ENCODE measurements around the gene REC8. TPM values are rescaled to one million over a fixed set of nuclear protein-coding genes. Genes with fewer than 3 reads are reported as not detected.
A peak's percentile ranks its signal among the peaks of the same experiment; 100 is the strongest.

Gene REC8, protein sequence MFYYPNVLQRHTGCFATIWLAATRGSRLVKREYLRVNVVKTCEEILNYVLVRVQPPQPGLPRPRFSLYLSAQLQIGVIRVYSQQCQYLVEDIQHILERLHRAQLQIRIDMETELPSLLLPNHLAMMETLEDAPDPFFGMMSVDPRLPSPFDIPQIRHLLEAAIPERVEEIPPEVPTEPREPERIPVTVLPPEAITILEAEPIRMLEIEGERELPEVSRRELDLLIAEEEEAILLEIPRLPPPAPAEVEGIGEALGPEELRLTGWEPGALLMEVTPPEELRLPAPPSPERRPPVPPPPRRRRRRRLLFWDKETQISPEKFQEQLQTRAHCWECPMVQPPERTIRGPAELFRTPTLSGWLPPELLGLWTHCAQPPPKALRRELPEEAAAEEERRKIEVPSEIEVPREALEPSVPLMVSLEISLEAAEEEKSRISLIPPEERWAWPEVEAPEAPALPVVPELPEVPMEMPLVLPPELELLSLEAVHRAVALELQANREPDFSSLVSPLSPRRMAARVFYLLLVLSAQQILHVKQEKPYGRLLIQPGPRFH
- total RNA-seq (2016; rRNA removed; fragmentation: Illumina TruSeq; extraction: Trizol) = 3.4 TPM in 1 of 2 replicates, not detected in the other
- 0.88 and 2.8 TPM in 2 replicates for total RNA-seq (2016; cell fraction: cytosol; rRNA removed; fragmentation: Illumina TruSeq; extraction: Trizol; ENCODE audit: low read depth)
- 4.4 TPM in 1 of 2 replicates, not detected in the other for total RNA-seq (2016; cell fraction: insoluble cytoplasmic fraction; rRNA removed; fragmentation: Illumina TruSeq; extraction: Trizol)
- total RNA-seq (2016; cell fraction: membrane; rRNA removed; fragmentation: Illumina TruSeq; extraction: Trizol) = 0.65 and 1.1 TPM in 2 replicates
- 3.5 and 4.1 TPM in 2 replicates for total RNA-seq (2016; cell fraction: nucleus; rRNA removed; fragmentation: Illumina TruSeq; extraction: Trizol)
- polyA plus RNA-seq (2011; rRNA removed) = 14.7 and 17.3 TPM in 2 replicates
- polyA plus RNA-seq (2011; cell fraction: cytosol; rRNA removed) = 1.6 and 1.9 TPM in 2 replicates
- 115 and 125 TPM in 2 replicates for polyA plus RNA-seq (2011; cell fraction: nucleus; rRNA removed)
- 11.8 and 22.4 TPM in 2 replicates for polyA plus RNA-seq (2012)
- 0.43 and 1.0 TPM in 2 replicates for polyA plus RNA-seq (2016; cell fraction: cytosol; fragmentation: Illumina TruSeq; extraction: Trizol; ENCODE audit: low read depth)
- 0.52 TPM in 1 of 2 replicates, not detected in the other for polyA plus RNA-seq (2016; cell fraction: insoluble cytoplasmic fraction; fragmentation: Illumina TruSeq; extraction: Trizol; ENCODE audit: low read depth)
- 0.33 and 0.55 TPM in 2 replicates for polyA plus RNA-seq (2016; cell fraction: membrane; fragmentation: Illumina TruSeq; extraction: Trizol; ENCODE audit: low read depth)
- 13.8 and 21.1 TPM in 2 replicates for polyA plus RNA-seq (2016; cell fraction: nucleus; fragmentation: Illumina TruSeq; extraction: Trizol; ENCODE audit: insufficient read depth, low read depth)
- 4.1 and 10.9 TPM in 2 replicates for polyA minus RNA-seq (2011; rRNA and poly(A)+ RNA removed; ENCODE audit: low replicate concordance)
- polyA minus RNA-seq (2011; cell fraction: cytosol; rRNA and poly(A)+ RNA removed) = 1.6 TPM in 1 of 2 replicates, not detected in the other
- polyA minus RNA-seq (2011; cell fraction: nucleus; rRNA and poly(A)+ RNA removed) = 30.3 and 38.2 TPM in 2 replicates
- Bru-seq, nascent RNA = percentile 64 among the genes with signal in this experiment
- percentile 72 among the genes with signal in this experiment for BruChase-seq, experiment 1, labeled RNA remaining after a 6-hour chase
- BruChase-seq, experiment 2, labeled RNA remaining after a 2-hour chase = percentile 70 among the genes with signal in this experiment
- long read RNA-seq, experiment 1 = 0 reads
- long read RNA-seq, experiment 2, partial matches to known transcripts = 0 of 1 reads
- long read RNA-seq, experiment 2, other reads (novel, unspliced or antisense) = 1 of 1 reads

DNA sequence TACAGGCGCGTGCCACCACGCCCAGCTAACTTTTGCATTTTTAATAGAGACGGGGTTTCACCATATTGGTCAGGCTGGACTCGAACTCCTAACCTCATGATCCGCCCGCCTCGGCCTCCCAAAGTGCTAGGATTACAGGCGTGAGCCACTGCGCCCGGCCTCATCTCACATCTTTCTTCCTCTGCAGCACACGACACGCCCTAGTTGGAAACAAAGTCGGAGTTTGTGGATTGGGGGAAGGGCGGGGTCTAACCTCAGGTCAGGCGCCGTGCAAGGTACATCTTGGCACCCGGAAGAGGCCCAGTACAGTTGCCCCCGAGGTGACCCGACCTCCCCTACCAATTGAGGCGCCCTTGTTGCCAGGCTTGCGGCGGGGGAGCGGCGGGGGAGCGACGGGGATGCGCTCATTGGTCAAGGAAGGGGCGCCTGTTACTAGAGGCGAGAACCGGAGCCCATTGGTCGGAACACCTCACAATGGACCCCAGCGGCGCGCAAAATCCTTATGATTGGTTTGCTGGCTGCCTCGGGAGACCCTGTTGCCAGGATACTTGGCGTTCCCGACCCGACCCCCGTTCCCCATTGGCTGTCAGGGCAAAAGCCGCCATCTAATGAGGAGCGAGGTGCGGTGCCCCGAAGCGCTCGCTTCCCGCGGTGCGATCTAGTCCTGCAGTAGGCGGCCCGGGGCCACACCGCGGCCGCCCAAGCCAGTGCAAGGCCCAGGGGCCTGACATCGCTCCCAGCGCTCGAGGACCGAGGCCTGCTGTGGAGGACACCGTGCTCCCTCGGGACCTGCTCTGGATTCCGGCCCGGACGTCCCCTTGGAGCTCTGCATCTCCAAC, at the start of gene REC8:
Gene REC8 (plus strand): TSS at position 659 of the 839 bp plus-strand sequence. CDS start 473 bp downstream, outside the sequence.
- H3K36me3 ChIP-seq (replicated peaks in 1 of 2; ENCODE audit: control insufficient read depth in 1 of 2, insufficient read depth in 2 of 2, low read length in 2 of 2) = peaks cover 2 to 3% of the 10 kb centered on the region in 2 experiments; a peak in 4 of 5 replicates
- no peaks in the 10 kb centered on the region for H3K4me1 ChIP-seq (ENCODE audit: insufficient read depth, low read length)
- whole genome bisulfite sequencing (ENCODE audit: low lambda C conversion rate) = 94% methylated on average over 63 of the region's 63 CpGs
- in situ Hi-C loops (cut with HindIII; ENCODE audit: extremely low pct_ligation_motif_present, low pct_unique_long_range_greater_than_20kb) (no loop called here), intact Hi-C loops (cut with micrococcal nuclease; ENCODE audit: unreplicated experiment) (no loop called here)
- H3K4me2 ChIP-seq (ENCODE audit: low read depth, low read length) = no peak within 1 kb of the TSS
- no peak for DNase-seq (ENCODE audit: low spot score)
- no TSS peak for BruUV-seq (replicated peaks)
- no peaks in the 10 kb centered on the region for H3K27me3 ChIP-seq (ENCODE audit: control insufficient read depth in 1 of 2, insufficient read depth in 2 of 2, low read length in 2 of 2)
- FAIRE-seq = no peak
- no peak within 1 kb of the TSS for H3K4me3 ChIP-seq (replicated peaks in 1 of 3; ENCODE audit: insufficient read depth in 1 of 3, low read depth in 2 of 3, low read length in 3 of 3)
- H3K9ac ChIP-seq (ENCODE audit: insufficient read depth, low read depth, low read length) = no peak within 1 kb of the TSS
- ChIA-PET CTCF (ENCODE audit: low intra/inter-chr PET ratio, low total read pairs) (no interaction called here), POLR2A (interaction anchor here (0.7 to 3.3 kb wide), 6 partner anchors 10 to 70 kb away, joined by 3 to 13 read pairs (median 8); partner anchors contain the start of genes DCAF11, IRF9, NRL and PSME1)
- ATAC-seq = peak; percentile 15
- H3K27ac ChIP-seq (ENCODE audit: extremely low read length, insufficient read depth, low read length) = no peak within 1 kb of the TSS
- no peaks in the 10 kb centered on the region for H3K79me2 ChIP-seq (ENCODE audit: insufficient read depth, low read length)
- no peaks in the 10 kb centered on the region for H3K9me3 ChIP-seq (ENCODE audit: low read length)
- H2AFZ ChIP-seq (ENCODE audit: low read length) = no peak within 1 kb of the TSS
- no peaks in the 10 kb centered on the region for H4K20me1 ChIP-seq (ENCODE audit: insufficient read depth, low read length)
- TF ChIP-seq KDM5B (CRISPR knock-in tag; IDR thresholded peaks at IDR 0.05; ENCODE audit: borderline replicate concordance) = 0 out of 2 replicates have a peak, but pooled peaks have one; percentile 33
- TF ChIP-seq ZNF3 (CRISPR knock-in tag; IDR thresholded peaks at IDR 0.05) = no peak
- no peak for TF ChIP-seq CHCHD3 (CRISPR knock-in tag; IDR thresholded peaks at IDR 0.05)
- no peak for TF ChIP-seq IKZF4 (CRISPR knock-in tag; IDR thresholded peaks at IDR 0.05; ENCODE audit: borderline replicate concordance, low read depth, not compliant biosample characterization)
- peak; percentile 37 for TF ChIP-seq HNRNPLL (IDR thresholded peaks at IDR 0.05; ENCODE audit: low read depth, low read length, poor library complexity, severe bottlenecking)
- TF ChIP-seq TAF15 (IDR thresholded peaks at IDR 0.05; ENCODE audit: low read depth, low read length, poor library complexity, severe bottlenecking) = no peak
- no peak for TF ChIP-seq HNRNPH1 (optimal IDR thresholded peaks at IDR 0.05; ENCODE audit: low read depth, low read length)
- TF ChIP-seq FOSL2 (CRISPR knock-in tag; IDR thresholded peaks at IDR 0.05) = no peak
- 0 out of 2 replicates have a peak, but pooled peaks have one; percentile 24 for TF ChIP-seq DNMT1 (CRISPR knock-in tag; IDR thresholded peaks at IDR 0.05)
- TF ChIP-seq ZNF572 (CRISPR knock-in tag; IDR thresholded peaks at IDR 0.05) = peak; percentile 50; the same call in 1 of the 2 replicates
- no peak for TF ChIP-seq SAP130 (CRISPR knock-in tag; IDR thresholded peaks at IDR 0.05; ENCODE audit: low read depth)
- TF ChIP-seq, protein P1, sequence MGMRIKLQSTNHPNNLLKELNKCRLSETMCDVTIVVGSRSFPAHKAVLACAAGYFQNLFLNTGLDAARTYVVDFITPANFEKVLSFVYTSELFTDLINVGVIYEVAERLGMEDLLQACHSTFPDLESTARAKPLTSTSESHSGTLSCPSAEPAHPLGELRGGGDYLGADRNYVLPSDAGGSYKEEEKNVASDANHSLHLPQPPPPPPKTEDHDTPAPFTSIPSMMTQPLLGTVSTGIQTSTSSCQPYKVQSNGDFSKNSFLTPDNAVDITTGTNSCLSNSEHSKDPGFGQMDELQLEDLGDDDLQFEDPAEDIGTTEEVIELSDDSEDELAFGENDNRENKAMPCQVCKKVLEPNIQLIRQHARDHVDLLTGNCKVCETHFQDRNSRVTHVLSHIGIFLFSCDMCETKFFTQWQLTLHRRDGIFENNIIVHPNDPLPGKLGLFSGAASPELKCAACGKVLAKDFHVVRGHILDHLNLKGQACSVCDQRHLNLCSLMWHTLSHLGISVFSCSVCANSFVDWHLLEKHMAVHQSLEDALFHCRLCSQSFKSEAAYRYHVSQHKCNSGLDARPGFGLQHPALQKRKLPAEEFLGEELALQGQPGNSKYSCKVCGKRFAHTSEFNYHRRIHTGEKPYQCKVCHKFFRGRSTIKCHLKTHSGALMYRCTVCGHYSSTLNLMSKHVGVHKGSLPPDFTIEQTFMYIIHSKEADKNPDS (CRISPR knock-in tag; IDR thresholded peaks at IDR 0.05) = no peak
- TF ChIP-seq RBFOX2 (IDR thresholded peaks at IDR 0.05; ENCODE audit: low read depth, low read length) = peak; percentile 64
- TF ChIP-seq POLR2A (IDR thresholded peaks at IDR 0.05; ENCODE audit: insufficient read depth in 1 of 2, low read depth in 2 of 2, low read length in 2 of 2) = peak in 1 of 2 experiments; percentile 16; a peak in 1 of 4 replicates

Data from HepG2 (cell line).